MM.1S (cell line): ENCODE data around the gene TRIOBP.

ENCODE experiments used
- DNase-seq: peaks from one replicate; pipeline ENCODE4 v3.0.0-alpha.2; 2015
- H2AFZ ChIP-seq: fragments of 300-600 bp; sonication (generic); 2 replicates; pipeline ENCODE4 v1.6.0; 2016; ENCODE audit warnings: antibody characterized with exemption, low read length
- H3F3A ChIP-seq: fragments of 300-600 bp; sonication (generic); 2 replicates; pipeline ENCODE4 v1.6.1; 2016; ENCODE audit warnings: mild to moderate bottlenecking, antibody characterized with exemption, low read length, moderate library complexity, mixed read lengths; ENCODE audit not compliant: insufficient read depth
- H3K27ac ChIP-seq: fragments of 300-600 bp; sonication (generic); 2 replicates; pipeline ENCODE4 v1.5.1; 2016; ENCODE audit warnings: mild to moderate bottlenecking, low read length
- H3K27me3 ChIP-seq: fragments of 300-600 bp; sonication (generic); replicated peaks from 2 replicates; pipeline ENCODE4 v1.6.0; 2016; ENCODE audit warnings: low read length; ENCODE audit not compliant: insufficient read depth
- H3K36me3 ChIP-seq: fragments of 300-600 bp; sonication (generic); replicated peaks from 2 replicates; pipeline ENCODE4 v1.6.1; 2016; ENCODE audit warnings: mild to moderate bottlenecking, low read length, mixed read lengths; ENCODE audit not compliant: insufficient read depth
- H3K4me1 ChIP-seq: fragments of 300-600 bp; sonication (generic); 2 replicates; pipeline ENCODE4 v1.6.1; 2016; ENCODE audit warnings: low read length, mixed read lengths
- H3K4me2 ChIP-seq: fragments of 300-600 bp; sonication (generic); 2 replicates; pipeline ENCODE4 v1.6.0; 2016; ENCODE audit warnings: low read depth, low read length
- H3K4me3 ChIP-seq: fragments of 300-600 bp; sonication (generic); 2 replicates; pipeline ENCODE4 v1.5.1; 2016; ENCODE audit warnings: low read length, mixed read lengths
- H3K79me2 ChIP-seq: fragments of 300-600 bp; sonication (generic); 2 replicates; pipeline ENCODE4 v1.6.1; 2016; ENCODE audit warnings: mixed run types, low read length, mixed read lengths
- H3K9ac ChIP-seq: fragments of 300-600 bp; sonication (generic); 2 replicates; pipeline ENCODE4 v1.6.1; 2016; ENCODE audit warnings: low read length, mixed read lengths
- H3K9me2 ChIP-seq: fragments of 300-600 bp; sonication (generic); replicated peaks from 2 replicates; pipeline ENCODE4 v1.6.1; 2016; ENCODE audit warnings: mild to moderate bottlenecking, low read length, mixed read lengths; ENCODE audit not compliant: insufficient read depth
- H3K9me3 ChIP-seq: fragments of 300-600 bp; sonication (generic); replicated peaks from 2 replicates; pipeline ENCODE4 v1.6.1; 2016; ENCODE audit warnings: mild to moderate bottlenecking, low read length, mixed read lengths; ENCODE audit not compliant: insufficient read depth
- H4K20me1 ChIP-seq: fragments of 300-600 bp; sonication (generic); 2 replicates; pipeline ENCODE4 v1.6.1; 2016; ENCODE audit warnings: mild to moderate bottlenecking, low read length, moderate library complexity, mixed read lengths; ENCODE audit not compliant: insufficient read depth
- EZH2 ChIP-seq: fragments of 300-600 bp; sonication (generic); optimal IDR thresholded peaks from 2 replicates; pipeline ENCODE3; 2017; ENCODE audit warnings: low read depth, mild to moderate bottlenecking, antibody characterized with exemption, low read length, mixed read lengths
- EZH2phosphoT487 ChIP-seq: fragments of 300-600 bp; sonication (generic); IDR thresholded peaks from 2 replicates; pipeline ENCODE4 v1.6.1; 2018; ENCODE audit warnings: antibody characterized with exemption, low read length
- TF ChIP-seq, protein P1 (sequence below): fragments of 300-600 bp; sonication (generic); IDR thresholded peaks from 2 replicates; pipeline ENCODE4 v1.5.1; 2016; ENCODE audit warnings: antibody characterized with exemption, low read length, mixed read lengths

Gene TRIOBP

DNA sequence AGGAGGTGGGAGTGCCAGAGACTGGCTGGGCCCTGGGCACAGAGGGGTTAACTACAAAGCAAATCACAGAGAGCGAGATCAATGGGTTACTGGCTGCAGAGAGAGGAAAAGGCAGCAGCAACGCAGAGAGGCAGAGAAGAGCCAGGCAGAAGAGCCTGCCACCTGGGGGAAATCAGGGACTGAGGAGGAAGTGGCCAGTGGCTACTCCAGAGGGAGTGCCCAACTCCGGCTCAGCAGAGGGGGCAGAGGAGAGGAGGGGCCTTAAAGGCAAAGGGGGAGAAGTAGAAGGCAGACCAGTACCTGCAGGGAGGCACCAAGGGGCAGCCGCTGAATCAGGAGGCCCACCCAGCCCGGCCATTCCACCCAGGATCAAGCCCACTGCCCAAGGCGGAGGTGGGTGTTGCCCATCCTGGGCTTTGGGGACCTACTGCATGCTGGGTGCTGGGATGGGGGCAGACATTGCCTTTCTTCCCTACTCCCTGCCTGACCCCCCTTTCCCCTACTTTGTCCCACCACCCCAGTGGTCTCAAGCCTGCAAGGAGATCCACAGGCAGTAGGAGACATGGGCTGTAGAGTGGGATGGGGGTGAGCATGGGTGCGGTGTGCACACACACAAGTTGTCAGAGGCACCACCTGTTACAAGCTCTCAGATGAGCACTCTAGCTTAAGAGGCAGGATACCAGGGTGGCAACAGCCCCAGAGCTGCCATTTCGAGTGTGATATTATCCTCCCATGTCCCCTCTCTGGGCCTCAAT is 125.4 kb downstream of the TRIOBP start:
- Histone ChIP-seq H3K4me2 (no peak overlapping the region), H3K4me1 (peaks cover 4% of the 10 kb centered on the region), H3K27me3 (peaks cover 29% of the 10 kb centered on the region), H2AFZ (no peak overlapping the region), H3K9me3 (no peaks in the 10 kb centered on the region), H3F3A (no peaks in the 10 kb centered on the region), H3K36me3 (no peaks in the 10 kb centered on the region), H3K9me2 (no peaks in the 10 kb centered on the region), H4K20me1 (no peaks in the 10 kb centered on the region), H3K9ac (no peak overlapping the region), H3K4me3 (no peak overlapping the region), H3K79me2 (no peaks in the 10 kb centered on the region), H3K27ac (no peak overlapping the region)
- no peak for TF ChIP-seq EZH2phosphoT487
- no peak for TF ChIP-seq EZH2
- TF ChIP-seq, protein P1, sequence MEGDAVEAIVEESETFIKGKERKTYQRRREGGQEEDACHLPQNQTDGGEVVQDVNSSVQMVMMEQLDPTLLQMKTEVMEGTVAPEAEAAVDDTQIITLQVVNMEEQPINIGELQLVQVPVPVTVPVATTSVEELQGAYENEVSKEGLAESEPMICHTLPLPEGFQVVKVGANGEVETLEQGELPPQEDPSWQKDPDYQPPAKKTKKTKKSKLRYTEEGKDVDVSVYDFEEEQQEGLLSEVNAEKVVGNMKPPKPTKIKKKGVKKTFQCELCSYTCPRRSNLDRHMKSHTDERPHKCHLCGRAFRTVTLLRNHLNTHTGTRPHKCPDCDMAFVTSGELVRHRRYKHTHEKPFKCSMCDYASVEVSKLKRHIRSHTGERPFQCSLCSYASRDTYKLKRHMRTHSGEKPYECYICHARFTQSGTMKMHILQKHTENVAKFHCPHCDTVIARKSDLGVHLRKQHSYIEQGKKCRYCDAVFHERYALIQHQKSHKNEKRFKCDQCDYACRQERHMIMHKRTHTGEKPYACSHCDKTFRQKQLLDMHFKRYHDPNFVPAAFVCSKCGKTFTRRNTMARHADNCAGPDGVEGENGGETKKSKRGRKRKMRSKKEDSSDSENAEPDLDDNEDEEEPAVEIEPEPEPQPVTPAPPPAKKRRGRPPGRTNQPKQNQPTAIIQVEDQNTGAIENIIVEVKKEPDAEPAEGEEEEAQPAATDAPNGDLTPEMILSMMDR: no peak
- no peak for DNase-seq

DNA sequence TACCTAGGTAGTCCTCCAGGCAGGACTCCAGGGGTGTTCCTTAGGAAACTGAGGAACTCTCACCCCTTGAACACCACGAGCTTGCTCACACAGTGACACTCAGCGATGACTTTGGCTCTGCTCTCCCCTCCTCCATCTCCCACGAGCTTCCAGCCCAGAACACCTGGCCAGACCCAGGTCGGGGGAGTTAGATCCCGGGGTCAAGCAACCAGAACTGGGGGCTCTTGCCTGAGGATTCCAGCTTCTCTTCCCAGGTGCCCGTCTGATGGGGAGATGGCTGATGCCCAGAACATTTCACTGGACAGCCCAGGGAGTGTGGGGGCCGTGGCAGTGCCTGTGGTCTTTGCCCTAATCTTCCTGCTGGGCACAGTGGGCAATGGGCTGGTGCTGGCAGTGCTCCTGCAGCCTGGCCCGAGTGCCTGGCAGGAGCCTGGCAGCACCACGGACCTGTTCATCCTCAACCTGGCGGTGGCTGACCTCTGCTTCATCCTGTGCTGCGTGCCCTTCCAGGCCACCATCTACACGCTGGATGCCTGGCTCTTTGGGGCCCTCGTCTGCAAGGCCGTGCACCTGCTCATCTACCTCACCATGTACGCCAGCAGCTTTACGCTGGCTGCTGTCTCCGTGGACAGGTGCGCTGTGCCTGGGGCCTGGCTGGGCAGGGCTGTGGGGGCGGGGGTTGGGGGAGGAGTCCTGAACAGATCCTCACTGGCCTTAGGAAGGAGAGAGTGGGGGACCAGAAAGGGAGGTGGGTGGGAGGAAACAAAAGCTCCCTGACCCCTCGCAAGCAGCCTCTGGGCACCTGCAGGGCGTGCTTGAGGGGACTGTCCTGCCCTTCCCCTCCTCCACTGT is 126.5 kb downstream of the TRIOBP start, which contains the start of gene GALR3:
Gene GALR3, plus strand, starts transcription at position 249 of the 852 bp plus-strand sequence. Its CDS starts 25 bp downstream, at position 274.
- H4K20me1 ChIP-seq: no peaks in the 10 kb centered on the region
- H2AFZ ChIP-seq: no peak within 1 kb of the TSS
- no peaks in the 10 kb centered on the region for H3F3A ChIP-seq
- H3K36me3 ChIP-seq: no peaks in the 10 kb centered on the region
- no peaks in the 10 kb centered on the region for H3K9me2 ChIP-seq
- peaks cover 27% of the 10 kb centered on the region for H3K27me3 ChIP-seq
- no peak within 1 kb of the TSS for H3K9ac ChIP-seq
- H3K79me2 ChIP-seq: no peaks in the 10 kb centered on the region
- no peak within 1 kb of the TSS for H3K4me2 ChIP-seq
- no peak within 1 kb of the TSS for H3K4me3 ChIP-seq
- DNase-seq: no peak
- TF ChIP-seq EZH2phosphoT487 (no peak), EZH2 (no peak)
- TF ChIP-seq, protein P1: no peak
- no peaks in the 10 kb centered on the region for H3K9me3 ChIP-seq
- H3K27ac ChIP-seq: no peak within 1 kb of the TSS
- H3K4me1 ChIP-seq: no peaks in the 10 kb centered on the region

DNA sequence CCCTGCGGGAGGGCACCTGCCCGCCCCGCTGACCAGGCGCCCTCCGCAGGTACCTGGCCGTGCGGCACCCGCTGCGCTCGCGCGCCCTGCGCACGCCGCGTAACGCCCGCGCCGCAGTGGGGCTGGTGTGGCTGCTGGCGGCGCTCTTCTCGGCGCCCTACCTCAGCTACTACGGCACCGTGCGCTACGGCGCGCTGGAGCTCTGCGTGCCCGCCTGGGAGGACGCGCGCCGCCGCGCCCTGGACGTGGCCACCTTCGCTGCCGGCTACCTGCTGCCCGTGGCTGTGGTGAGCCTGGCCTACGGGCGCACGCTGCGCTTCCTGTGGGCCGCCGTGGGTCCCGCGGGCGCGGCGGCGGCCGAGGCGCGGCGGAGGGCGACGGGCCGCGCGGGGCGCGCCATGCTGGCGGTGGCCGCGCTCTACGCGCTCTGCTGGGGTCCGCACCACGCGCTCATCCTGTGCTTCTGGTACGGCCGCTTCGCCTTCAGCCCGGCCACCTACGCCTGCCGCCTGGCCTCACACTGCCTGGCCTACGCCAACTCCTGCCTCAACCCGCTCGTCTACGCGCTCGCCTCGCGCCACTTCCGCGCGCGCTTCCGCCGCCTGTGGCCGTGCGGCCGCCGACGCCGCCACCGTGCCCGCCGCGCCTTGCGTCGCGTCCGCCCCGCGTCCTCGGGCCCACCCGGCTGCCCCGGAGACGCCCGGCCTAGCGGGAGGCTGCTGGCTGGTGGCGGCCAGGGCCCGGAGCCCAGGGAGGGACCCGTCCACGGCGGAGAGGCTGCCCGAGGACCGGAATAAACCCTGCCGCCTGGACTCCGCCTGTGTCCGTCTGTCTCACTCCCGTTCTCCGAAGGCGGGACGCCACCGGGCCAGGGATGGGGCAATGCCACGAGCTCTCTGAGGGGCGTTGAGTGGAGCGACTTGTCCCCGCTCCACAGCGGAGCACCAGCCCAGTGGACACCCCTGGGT is 128.1 kb downstream of the TRIOBP start:
- DNase-seq: no peak
- H3K4me2 ChIP-seq: no peak overlapping the region
- H3K4me3 ChIP-seq: no peak overlapping the region
- no peak overlapping the region for H3K9ac ChIP-seq
- H3K4me1 ChIP-seq: no peaks in the 10 kb centered on the region
- no peak overlapping the region for H3K27ac ChIP-seq
- no peaks in the 10 kb centered on the region for H4K20me1 ChIP-seq
- peaks cover 19% of the 10 kb centered on the region; the same call in 1 of the 2 replicates for H3K27me3 ChIP-seq
- no peak overlapping the region for H2AFZ ChIP-seq
- H3F3A ChIP-seq: no peaks in the 10 kb centered on the region
- TF ChIP-seq EZH2phosphoT487 (no peak), EZH2 (no peak)
- TF ChIP-seq, protein P1: no peak
- no peaks in the 10 kb centered on the region for H3K9me2 ChIP-seq
- H3K79me2 ChIP-seq: no peaks in the 10 kb centered on the region
- no peaks in the 10 kb centered on the region for H3K9me3 ChIP-seq
- H3K36me3 ChIP-seq: no peaks in the 10 kb centered on the region
